ENCODE results near the gene HUS1B. TPM values are rescaled to one million over a fixed set of nuclear protein-coding genes. Genes with fewer than 3 reads are reported as not detected.

The HUS1B gene
- total RNA-seq, 1 experiment from 2014 or later, result 1.1 TPM

GRCh38 chr6:701700-702479 lies 45.0 kb upstream of the HUS1B start:
- peaks cover 41% of the 10 kb centered on the region for H3K4me1 Mint-ChIP-seq
- H3K36me3 Mint-ChIP-seq, result no peaks in the 10 kb centered on the region
- H3K4me3 Mint-ChIP-seq, result no peak overlapping the region
- ChIA-PET POLR2A (no interaction called here), CTCF (interaction anchor here (0.6 to 3.2 kb wide), 18 partner anchors 9 to 695 kb away, joined by 3 to 27 read pairs (median 7); partner anchors contain the start of gene EXOC2)
- no peaks in the 10 kb centered on the region for H3K9me3 Mint-ChIP-seq
- ATAC-seq (peak; percentile 73), DNase-seq (ENCODE audit: low spot score) (peak; percentile 30)
- H3K27ac Mint-ChIP-seq, result peak overlapping the region; percentile 73; the same call in 1 of the 2 replicates
- H3K27me3 Mint-ChIP-seq (ENCODE audit: low read depth), result no peaks in the 10 kb centered on the region
- TF ChIP-seq ZNF121 (CRISPR knock-in tag; IDR thresholded peaks at IDR 0.05) (no peak), MXD4 (CRISPR knock-in tag; IDR thresholded peaks at IDR 0.05; ENCODE audit: borderline replicate concordance) (no peak), ATF3 (CRISPR knock-in tag; conservative IDR thresholded peaks at IDR 0.05) (no peak), EMX1 (CRISPR knock-in tag; IDR thresholded peaks at IDR 0.05) (no peak), ZNF317 (CRISPR knock-in tag; IDR thresholded peaks at IDR 0.05; ENCODE audit: borderline replicate concordance, low read depth) (no peak), ZNF396 (CRISPR knock-in tag; IDR thresholded peaks at IDR 0.05; ENCODE audit: borderline replicate concordance) (no peak), PREB (CRISPR knock-in tag; IDR thresholded peaks at IDR 0.05; ENCODE audit: borderline replicate concordance) (no peak), GRHL2 (CRISPR knock-in tag; IDR thresholded peaks at IDR 0.05; ENCODE audit: insufficient replicate concordance, severe bottlenecking) (no peak), E2F5 (CRISPR knock-in tag; IDR thresholded peaks at IDR 0.05) (no peak), ETV6 (CRISPR knock-in tag; IDR thresholded peaks at IDR 0.05) (no peak), CBFB (CRISPR knock-in tag; IDR thresholded peaks at IDR 0.05; ENCODE audit: low read depth) (no peak), SOX15 (CRISPR knock-in tag; IDR thresholded peaks at IDR 0.05) (no peak), ZNF671 (CRISPR knock-in tag; IDR thresholded peaks at IDR 0.05) (no peak), PRRX2 (CRISPR knock-in tag; IDR thresholded peaks at IDR 0.05) (no peak), AFF4 (CRISPR knock-in tag; IDR thresholded peaks at IDR 0.05; ENCODE audit: borderline replicate concordance) (no peak), ZNF416 (CRISPR knock-in tag; IDR thresholded peaks at IDR 0.05) (no peak), FOXP1 (CRISPR knock-in tag; IDR thresholded peaks at IDR 0.05; ENCODE audit: borderline replicate concordance) (no peak)

GRCh38 chr6:701215-701614 lies 44.3 kb upstream of the HUS1B start:
- H3K4me3 Mint-ChIP-seq, result no peak overlapping the region
- ChIA-PET POLR2A (no interaction called here), CTCF (interaction anchor here (1.3 to 3.2 kb wide), 9 partner anchors 9 to 116 kb away, joined by 3 to 27 read pairs (median 8); partner anchors contain the start of gene EXOC2)
- peaks cover 35% of the 10 kb centered on the region for H3K4me1 Mint-ChIP-seq
- no peaks in the 10 kb centered on the region for H3K27me3 Mint-ChIP-seq (ENCODE audit: low read depth)
- no peaks in the 10 kb centered on the region for H3K36me3 Mint-ChIP-seq
- peak; percentile 60 for ATAC-seq
- DNase-seq (ENCODE audit: low spot score), result no peak
- no peaks in the 10 kb centered on the region for H3K9me3 Mint-ChIP-seq
- peak overlapping the region; percentile 73; the same call in 1 of the 2 replicates for H3K27ac Mint-ChIP-seq
- TF ChIP-seq ZNF512 (CRISPR knock-in tag; IDR thresholded peaks at IDR 0.05; ENCODE audit: borderline replicate concordance) (no peak), ERG (CRISPR knock-in tag; IDR thresholded peaks at IDR 0.05) (no peak), E2F1 (CRISPR knock-in tag; IDR thresholded peaks at IDR 0.05) (no peak), HMGA2 (CRISPR knock-in tag; IDR thresholded peaks at IDR 0.05) (no peak), TEAD1 (CRISPR knock-in tag; IDR thresholded peaks at IDR 0.05) (no peak), ZNF317 (CRISPR knock-in tag; IDR thresholded peaks at IDR 0.05; ENCODE audit: borderline replicate concordance, low read depth) (no peak), ZBTB43 (CRISPR knock-in tag; IDR thresholded peaks at IDR 0.05) (no peak), ETV6 (CRISPR knock-in tag; IDR thresholded peaks at IDR 0.05) (no peak)
